Loucy (cell line): ENCODE measurements around the gene PA2G4.

ENCODE experiments used
- CTCF ChIP-seq: fragments of 200-600 bp; sonication (generic); conservative IDR thresholded peaks from 2 replicates; pipeline ENCODE4 v1.5.1; 2014; ENCODE audit warnings: mild to moderate bottlenecking, antibody characterized with exemption, low read length
- EZH2phosphoT487 ChIP-seq: fragments of 200-600 bp; IDR thresholded peaks from 2 replicates; pipeline ENCODE4 v1.6.1; 2018; ENCODE audit warnings: antibody characterized with exemption, mild to moderate bottlenecking, moderate library complexity, borderline replicate concordance

- TF ChIP-seq CTCF (no peak), EZH2phosphoT487 (no peak)
Observed at GRCh38 chr12:56078427-56078826, 25.9 kb upstream of the PA2G4 start.
